ENCODE data around the gene SLC6A3. TPM values are rescaled to one million over a fixed set of nuclear protein-coding genes. Genes with fewer than 3 reads are reported as not detected.

The SLC6A3 gene
- total and polyA plus RNA-seq, 2 donors (not counting 3 experiments of a cell fraction or from before 2014, with no cell fraction given): not detected

- FAIRE-seq (no peak), DNase-seq (ENCODE audit: low read depth, low spot score) (no peak)
- dilution Hi-C loops (cut with MboI; ENCODE audit: extremely low pct_ligation_motif_present, low sequenced_read_pairs) (no loop called here), intact Hi-C loops (cut with micrococcal nuclease) (no loop called here)
- Histone ChIP-seq H3K9me3 (replicated peaks; ENCODE audit: control insufficient read depth, insufficient read depth, low read length) (no peaks in the 10 kb centered on the region), H4K20me1 (replicated peaks; ENCODE audit: control insufficient read depth, extremely low read depth, insufficient read depth, low read length) (no peaks in the 10 kb centered on the region), H3K9ac (replicated peaks; ENCODE audit: extremely low read depth, insufficient read depth, low read length) (no peak overlapping the region), H3K27me3 (ENCODE audit: control insufficient read depth in 2 of 2, insufficient read depth in 2 of 2, low read length in 2 of 2) (no peaks in the 10 kb centered on the region), H2AFZ (ENCODE audit: low read depth, low read length) (no peak overlapping the region), H3K9me1 (replicated peaks; ENCODE audit: control insufficient read depth, extremely low read depth, insufficient read depth, low read length) (no peaks in the 10 kb centered on the region), H3K4me3 (replicated peaks in 1 of 3; ENCODE audit: insufficient read depth in 1 of 3, low read depth in 1 of 3, low read length in 3 of 3) (no peak overlapping the region), H3K79me2 (ENCODE audit: control insufficient read depth, insufficient read depth, low read length) (no peaks in the 10 kb centered on the region), H3K36me3 (ENCODE audit: control insufficient read depth in 2 of 2, extremely low read depth in 1 of 2, insufficient read depth in 2 of 2, low read length in 2 of 2) (no peaks in the 10 kb centered on the region), H3K4me1 (ENCODE audit: control insufficient read depth, extremely low read depth, insufficient read depth, low read length) (no peaks in the 10 kb centered on the region), H3K4me2 (ENCODE audit: insufficient read depth, low read length) (no peak overlapping the region), H3K27ac (ENCODE audit: insufficient read depth, low read depth, low read length) (no peak overlapping the region)
- ChIA-PET CTCF (no interaction called here), POLR2A (no interaction called here)
- TF ChIP-seq GATA2 (IDR thresholded peaks at IDR 0.05; ENCODE audit: insufficient read depth, insufficient read length, low read depth, low read length): no peak
- no peak for TF ChIP-seq MYC (IDR thresholded peaks at IDR 0.05; ENCODE audit: low read depth, low read length)
- TF ChIP-seq POLR2AphosphoS5 (IDR thresholded peaks at IDR 0.05; ENCODE audit: insufficient read depth, low read depth, low read length): no peak
- TF ChIP-seq EZH2 (IDR thresholded peaks at IDR 0.05; ENCODE audit: borderline replicate concordance, low read depth, low read length, severe bottlenecking): no peak
- no peak for TF ChIP-seq POLR2A (IDR thresholded peaks at IDR 0.05; ENCODE audit: low read depth, low read length)
- TF ChIP-seq FOS (IDR thresholded peaks at IDR 0.05; ENCODE audit: borderline replicate concordance, insufficient read depth, low read length): no peak
- TF ChIP-seq, protein P1, sequence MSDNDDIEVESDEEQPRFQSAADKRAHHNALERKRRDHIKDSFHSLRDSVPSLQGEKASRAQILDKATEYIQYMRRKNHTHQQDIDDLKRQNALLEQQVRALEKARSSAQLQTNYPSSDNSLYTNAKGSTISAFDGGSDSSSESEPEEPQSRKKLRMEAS (IDR thresholded peaks at IDR 0.05; ENCODE audit: insufficient read depth, insufficient read length): no peak
- no peak for TF ChIP-seq JUN (IDR thresholded peaks at IDR 0.05; ENCODE audit: borderline replicate concordance, insufficient read depth, insufficient read length, low read depth)
- TF ChIP-seq CTCF (IDR thresholded peaks at IDR 0.05; ENCODE audit: extremely low read depth in 1 of 2, insufficient read depth in 1 of 2, low read depth in 1 of 2, low read length in 2 of 2): no peak
- no TSS peak for BruUV-seq (replicated peaks)
Measured at GRCh38 chr5:1405539-1406530, 39.4 kb downstream of the SLC6A3 start.
